Esophagus muscularis mucosa (tissue), 4 donors: ENCODE measurements around the gene RTKN. TPM values are rescaled to one million over a fixed set of nuclear protein-coding genes. Genes with fewer than 3 reads are reported as not detected.
"Not testable (repeated sequence)": the region's sequence is repeated elsewhere in the genome, so short reads cannot be mapped to it uniquely, and the experiment has no call there.

Experiments
- DNase-seq: peaks from one replicate; pipeline ENCODE4 v3.0.0-alpha.2; 2017; ENCODE audit errors: extremely low spot score
- H3K27ac ChIP-seq, 4 donors: fragments of 200-600 bp; sonication (generic); replicated peaks in 1 of 4; 1 replicate in 3 of 4; 2 replicates in 1 of 4; pipeline ENCODE4 v1.5.1; 2016 to 2019; ENCODE audit warnings: mild to moderate bottlenecking in 1 of 4
- H3K27me3 ChIP-seq, 4 donors: fragments of 200-600 bp; sonication (generic); one replicate each; pipeline versions ENCODE4 v1.5.1 to v1.6.0; 2016 to 2019
- H3K36me3 ChIP-seq, 4 donors: fragments of 200-600 bp; sonication (generic); one replicate each; pipeline ENCODE4 v1.5.1; 2016 to 2019
- H3K4me1 ChIP-seq, 4 donors: fragments of 200-600 bp; sonication (generic); one replicate each; pipeline ENCODE4 v1.5.1; 2016 to 2019
- H3K4me3 ChIP-seq, 4 donors: fragments of 200-600 bp; sonication (generic); 1 replicate in 2 of 4; 2 replicates in 2 of 4; pipeline ENCODE4 v1.5.1; 2016 to 2019; ENCODE audit warnings: mild to moderate bottlenecking in 4 of 4, moderate library complexity in 1 of 4
- H3K9me3 ChIP-seq, 4 donors: fragments of 200-600 bp; sonication (generic); 1 replicate in 3 of 4; 2 replicates in 1 of 4; pipeline ENCODE4 v1.5.1; 2016 to 2019
- CTCF ChIP-seq, 3 experiments: fragments of 200-600 bp in 2 of 3; fragments of 450-650 bp in 1 of 3; sonication (generic) in 2 of 3; IDR thresholded peaks; one replicate each; pipeline ENCODE4 v1.5.1; 2017 to 2019; ENCODE audit warnings: antibody characterized with exemption in 3 of 3, mild to moderate bottlenecking in 2 of 3, moderate library complexity in 1 of 3
- EP300 ChIP-seq: sonication (generic); formaldehyde crosslinking; IDR thresholded peaks from one replicate; pipeline ENCODE4 v1.6.1; 2017; ENCODE audit warnings: antibody characterized with exemption
- POLR2A ChIP-seq: fragments of 450-650 bp; IDR thresholded peaks from one replicate; pipeline ENCODE4 v1.6.1; 2017; ENCODE audit warnings: antibody characterized with exemption, moderate library complexity, mild to moderate bottlenecking, low read depth
- POLR2AphosphoS5 ChIP-seq, 2 donors: sonication (generic); formaldehyde crosslinking; IDR thresholded peaks; one replicate each; pipeline ENCODE4 v1.6.1; 2017; ENCODE audit warnings: antibody characterized with exemption in 2 of 2
- WGBS: methylation state at CpG from one replicate; pipeline ENCODE4 v1.1.5; 2018; 5-methylcytosine and 5-hydroxymethylcytosine counted together
- intact Hi-C: fragments of 100-400 bp; cut with DNase I; formaldehyde crosslinking; loops from one replicate; pipeline ENCODE4 v1.15.1; 2023
- total RNA-seq, 4 donors: library from RNA; depleted of rRNA; stranded (reverse); fragments of >200 nt; gene quantifications; one replicate each; pipeline versions ENCODE4 v1.1.0 to v1.2.1, GENCODE V29; 2016

The RTKN gene
- total RNA-seq: 10 to 100 TPM in 2 of 4 donors, 1 to 10 TPM in 2; 8.4 to 14.1 (median 11.3) TPM

GRCh38 chr2:74441690-74442482 is at the start of gene RTKN:
RTKN (minus strand) TSS chr2:74441937; CDS start chr2:74441816, 121 bp downstream.
- TF ChIP-seq CTCF (IDR thresholded peaks at IDR 0.05): no peak
- TF ChIP-seq POLR2AphosphoS5 (IDR thresholded peaks at IDR 0.05): peak in 1 of 2 donors; percentile 15
- TF ChIP-seq POLR2A: no peak
- whole genome bisulfite sequencing: 16% methylated on average over 56 of the region's 75 CpGs
- Histone ChIP-seq H3K27me3 (peaks cover 0 to 27% (median 7%) of the 10 kb centered on the region in 4 donors), H3K36me3 (no peaks in the 10 kb centered on the region), H3K4me1 (peaks cover 30 to 51% (median 48%) of the 10 kb centered on the region in 4 donors), H3K27ac (peak within 1 kb of the TSS; percentile 80 to 86 (median 82)), H3K4me3 (peak within 1 kb of the TSS; percentile 59 to 66 (median 63)), H3K9me3 (no peaks in the 10 kb centered on the region)
- intact Hi-C loops: no loop called here
- DNase-seq: no peak

GRCh38 chr2:74489906-74490305 is 48.2 kb upstream of the RTKN start:
- WGBS: 97% methylated on average over 9 of the region's 9 CpGs
- no peak for DNase-seq
- H3K36me3 ChIP-seq: peaks cover 36 to 97% (median 84%) of the 10 kb centered on the region in 4 donors
- H3K4me3 ChIP-seq: no peak overlapping the region
- no peak for TF ChIP-seq EP300
- TF ChIP-seq CTCF (IDR thresholded peaks at IDR 0.05): no peak
- intact Hi-C loops: loop anchor here (5.0 kb wide), 1 partner anchor 37 kb away; the partner anchor contains the start of genes AUP1, DQX1 and HTRA2
- H3K27ac ChIP-seq: no peak overlapping the region
- no peaks in the 10 kb centered on the region for H3K27me3 ChIP-seq
- no peaks in the 10 kb centered on the region for H3K4me1 ChIP-seq
- no peaks in the 10 kb centered on the region for H3K9me3 ChIP-seq

- intact Hi-C loops: loop anchor here (5.0 kb wide), 1 partner anchor 38 kb away; the partner anchor contains the start of genes AUP1, DQX1 and HTRA2
- H3K36me3 ChIP-seq: peaks cover 36 to 96% (median 79%) of the 10 kb centered on the region in 4 donors
- H3K4me3 ChIP-seq: no peak overlapping the region
- WGBS: 95% methylated on average over 9 of the region's 9 CpGs
- H3K9me3 ChIP-seq: no peaks in the 10 kb centered on the region
- H3K4me1 ChIP-seq: peaks cover 5 to 8% (median 6%) of the 10 kb centered on the region in 4 donors
- no peak for DNase-seq
- TF ChIP-seq POLR2A (no peak), CTCF (IDR thresholded peaks at IDR 0.05) (no peak), EP300 (no peak), POLR2AphosphoS5 (IDR thresholded peaks at IDR 0.05) (no peak)
- no peaks in the 10 kb centered on the region for H3K27me3 ChIP-seq
- no peak overlapping the region for H3K27ac ChIP-seq
Measured at GRCh38 chr2:74488643-74489481, 47.1 kb upstream of the RTKN start.

GRCh38 chr2:74486141-74486540 is 44.4 kb upstream of the RTKN start:
- Histone ChIP-seq H3K36me3 (peaks cover 11 to 69% (median 53%) of the 10 kb centered on the region in 4 donors), H3K4me3 (no peak overlapping the region), H3K27ac (no peak overlapping the region), H3K9me3 (no peaks in the 10 kb centered on the region), H3K4me1 (peaks cover 20 to 26% (median 25%) of the 10 kb centered on the region in 4 donors), H3K27me3 (no peaks in the 10 kb centered on the region)
- TF ChIP-seq EP300: no peak
- DNase-seq: no peak
- 88% methylated on average over 2 of the region's 2 CpGs for WGBS
- intact Hi-C loops: loop anchor here (5.0 kb wide), 1 partner anchor 41 kb away; the partner anchor contains the start of genes AUP1, DQX1 and HTRA2

GRCh38 chr2:74483675-74484164 is 42.0 kb upstream of the RTKN start:
- H3K27me3 ChIP-seq, DNase-seq, H3K9me3 ChIP-seq: not testable (repeated sequence)
- peaks cover 6 to 69% (median 57%) of the 10 kb centered on the region in 4 donors for H3K36me3 ChIP-seq
- intact Hi-C loops: loop anchor here (1.0 kb wide), 2 partner anchors 71 to 104 kb away; partner anchors contain the start of gene DOK1
- peak overlapping the region in 3 of 4 donors; percentile 85 to 91 (median 86) for H3K27ac ChIP-seq
- peaks cover 26 to 44% (median 39%) of the 10 kb centered on the region in 4 donors for H3K4me1 ChIP-seq
- H3K4me3 ChIP-seq: peak overlapping the region; percentile 89 to 99 (median 92)
- 81% methylated on average over 19 of the region's 19 CpGs for WGBS
